ENCODE measurements around the gene TEX2. TPM values are rescaled to one million over a fixed set of nuclear protein-coding genes. Genes with fewer than 3 reads are reported as not detected.

TEX2 gene
- polyA plus RNA-seq, 1 of the 3 experiments (the other 2 are of a cell fraction), result 24.0 TPM

GRCh38 chr17:64146418-64147109 is 116.5 kb downstream of the TEX2 start (continued):
- TF ChIP-seq ZBTB33 (IDR thresholded peaks at IDR 0.05; ENCODE audit: borderline replicate concordance, low read depth) (0 out of 2 replicates have a peak, but pooled peaks have one; percentile 61), TCF12 (IDR thresholded peaks at IDR 0.05) (no peak), CTCF (IDR thresholded peaks at IDR 0.05) (no peak), EZH2phosphoT487 (IDR thresholded peaks at IDR 0.05; ENCODE audit: borderline replicate concordance, low read depth) (no peak), FOXM1 (IDR thresholded peaks at IDR 0.05; ENCODE audit: low read depth) (no peak), JUND (IDR thresholded peaks at IDR 0.05) (no peak; the same call in 1 of the 2 replicates), ELF1 (IDR thresholded peaks at IDR 0.05) (no peak), TAF1 (IDR thresholded peaks at IDR 0.05; ENCODE audit: borderline replicate concordance, low read depth, low read length) (0 out of 2 replicates have a peak, but pooled peaks have one; percentile 20), GATA2 (CRISPR knock-in tag; IDR thresholded peaks at IDR 0.05) (no peak), MEF2A (IDR thresholded peaks at IDR 0.05; ENCODE audit: borderline replicate concordance, low read depth) (no peak)

- H2AFZ ChIP-seq (ENCODE audit: low read depth), result peak overlapping the region; percentile 58; the same call in 1 of the 2 replicates
- peaks cover 26 to 35% of the 10 kb centered on the region in 2 experiments for H3K36me3 ChIP-seq (replicated peaks in 1 of 2; ENCODE audit: control insufficient read depth in 1 of 2, insufficient read depth in 2 of 2, low read length in 1 of 2)
- H3K27me3 ChIP-seq (ENCODE audit: insufficient read depth), result no peaks in the 10 kb centered on the region
- peak overlapping the region; percentile 99 for H3K4me2 ChIP-seq
- peaks cover 46% of the 10 kb centered on the region for H3F3A ChIP-seq (replicated peaks; ENCODE audit: insufficient read depth)
- 0 out of 2 replicates have a peak, but pooled peaks cover 6% of the 10 kb centered on the region for H4K20me1 ChIP-seq (ENCODE audit: insufficient read depth)
- peak overlapping the region; percentile 73 to 80 for H3K4me3 ChIP-seq (ENCODE audit: low read depth in 2 of 2, low read length in 1 of 2)
- H3K79me2 ChIP-seq (ENCODE audit: insufficient read depth), result peaks cover 16% of the 10 kb centered on the region; the same call in 1 of the 2 replicates
- 1% methylated on average over 27 of the region's 51 CpGs for WGBS (ENCODE audit: low lambda C conversion rate)
- H3K27ac ChIP-seq (ENCODE audit: low read depth in 2 of 2, low read length in 1 of 2), result peak overlapping the region; percentile 65 to 97
- peak; percentile 96 for DNase-seq
- ChIA-PET POLR2A (interaction anchor here (0.5 to 5.3 kb wide), 45 partner anchors 9 to 516 kb away, joined by 3 to 99 read pairs (median 5); partner anchors contain the start of genes CEP95, DDX5, ERN1 and SMURF2), CTCF (interaction anchor here (0.7 to 29.1 kb wide), 22 partner anchors 12 to 279 kb away, joined by 3 to 810 read pairs (median 4); partner anchors contain the start of genes ERN1, GH1 and ICAM2)
- no peaks in the 10 kb centered on the region for H3K9me2 ChIP-seq
- H3K9me3 ChIP-seq, result no peaks in the 10 kb centered on the region
- peaks cover 11 to 28% of the 10 kb centered on the region in 2 experiments for H3K4me1 ChIP-seq (ENCODE audit: control insufficient read depth in 1 of 2, insufficient read depth in 2 of 2, low read depth in 1 of 2, low read length in 1 of 2)
- H3K9ac ChIP-seq, result peak overlapping the region; percentile 84
- no peak for TF ChIP-seq RAD21 (IDR thresholded peaks at IDR 0.05; ENCODE audit: low read length)
- TF ChIP-seq EZH2phosphoT487 (IDR thresholded peaks at IDR 0.05; ENCODE audit: borderline replicate concordance, low read depth), result no peak
- peak; percentile 89 for TF ChIP-seq YY1 (IDR thresholded peaks at IDR 0.05; ENCODE audit: low read depth)
- TF ChIP-seq MEF2A (IDR thresholded peaks at IDR 0.05; ENCODE audit: borderline replicate concordance, low read depth), result no peak; the same call in 1 of the 2 replicates
- peak; percentile 5; the same call in 1 of the 2 replicates for TF ChIP-seq ELF1 (IDR thresholded peaks at IDR 0.05)
- TF ChIP-seq PBX3 (IDR thresholded peaks at IDR 0.05), result peak; percentile 64
- TF ChIP-seq RCOR1 (IDR thresholded peaks at IDR 0.05; ENCODE audit: low read length), result peak; percentile 89
- no peak for TF ChIP-seq SMC3 (IDR thresholded peaks at IDR 0.05; ENCODE audit: low read depth, low read length)
- 0 out of 2 replicates have a peak, but pooled peaks have one; percentile 17 for TF ChIP-seq ZBTB33 (IDR thresholded peaks at IDR 0.05; ENCODE audit: borderline replicate concordance, low read depth)
- TF ChIP-seq MAX (IDR thresholded peaks at IDR 0.05; ENCODE audit: low read depth), result peak; percentile 92
- TF ChIP-seq SIN3A (IDR thresholded peaks at IDR 0.05; ENCODE audit: borderline replicate concordance, low read depth, low read length), result peak; percentile 92
- TF ChIP-seq CTCF (IDR thresholded peaks at IDR 0.05), result no peak; the same call in 1 of the 2 replicates
- no peak for TF ChIP-seq NRF1 (IDR thresholded peaks at IDR 0.05; ENCODE audit: low read depth, low read length)
Observed at GRCh38 chr17:64145751-64146417, 117.2 kb downstream of the TEX2 start.
